B cell (primary cell): ENCODE measurements around the gene RAPGEF6. TPM values are rescaled to one million over a fixed set of nuclear protein-coding genes. Genes with fewer than 3 reads are reported as not detected.
A peak's percentile ranks its signal among the peaks of the same experiment; 100 is the strongest.

Source experiments
- ATAC-seq: fragments of 200-7000 bp; cut with Tn5 transposase; one replicate; pipeline ENCODE4 v1.10.0; 2021; ENCODE audit warnings: low read depth, mild to moderate bottlenecking, moderate number of reproducible peaks, moderate library complexity
- CTCF ChIA-PET: fragments of 350-600 bp; sonication (Branson Sonifier 250); formaldehyde crosslinking; loops from one replicate; lab custom pipeline; 2021; ENCODE audit warnings: antibody characterized with exemption, inconsistent platforms; lab: Charles Lee
- POLR2A ChIA-PET: fragments of 350-600 bp; sonication (Branson Sonifier 250); formaldehyde crosslinking; loops from one replicate; lab custom pipeline; 2021; ENCODE audit warnings: antibody characterized with exemption; lab: Charles Lee
- DNase-seq: peaks from one replicate; pipeline ENCODE4 v3.0.0; 2013
- H2AFZ ChIP-seq: 2 replicates; pipeline ENCODE4 v1.6.1; 2012; ENCODE audit warnings: mild to moderate bottlenecking, low read depth, low read length; ENCODE audit not compliant: insufficient read depth, poor library complexity, severe bottlenecking
- H3K27ac ChIP-seq, 2 donors: 1 replicate in 1 of 2; 2 replicates in 1 of 2; pipeline ENCODE4 v1.5.1; 2012 to 2013; ENCODE audit warnings: low read length in 2 of 2, mild to moderate bottlenecking in 2 of 2, moderate library complexity in 1 of 2
- H3K27me3 ChIP-seq, 4 experiments: fragments of 200-600 bp in 1 of 4; sonication (generic) in 1 of 4; replicated peaks in 1 of 4; 1 replicate in 2 of 4; 2 replicates in 2 of 4; pipeline versions ENCODE4 v1.6.1 to v1.7.0; 2013 to 2016; ENCODE audit warnings: low read length in 3 of 4, mild to moderate bottlenecking in 2 of 4, mixed read lengths in 1 of 4, moderate library complexity in 1 of 4; ENCODE audit not compliant: insufficient read depth in 4 of 4, control insufficient read depth in 3 of 4; ENCODE audit errors: control extremely low read depth in 1 of 4
- H3K36me3 ChIP-seq, 2 experiments: replicated peaks in 1 of 2; 1 replicate in 1 of 2; 2 replicates in 1 of 2; pipeline versions ENCODE4 v1.6.1 to v1.7.1; 2013; ENCODE audit warnings: low read length in 1 of 2; ENCODE audit not compliant: insufficient read depth in 2 of 2, control insufficient read depth in 1 of 2; ENCODE audit errors: control extremely low read depth in 1 of 2, extremely low read depth in 1 of 2
- H3K4me1 ChIP-seq, 2 donors: fragments of 200-600 bp in 1 of 2; sonication (generic) in 1 of 2; 1 replicate in 1 of 2; 2 replicates in 1 of 2; pipeline versions ENCODE4 v1.5.1 to v1.6.1; 2013 to 2017; ENCODE audit warnings: low read length in 2 of 2; ENCODE audit not compliant: control insufficient read depth in 2 of 2, insufficient read depth in 2 of 2
- H3K4me2 ChIP-seq: replicated peaks from 2 replicates; pipeline ENCODE3; 2012; ENCODE audit warnings: mild to moderate bottlenecking, low read depth, low read length; ENCODE audit not compliant: poor library complexity, severe bottlenecking
- H3K4me3 ChIP-seq, 5 experiments: fragments of 200-600 bp in 1 of 5; sonication (generic) in 1 of 5; 1 replicate in 3 of 5; 2 replicates in 2 of 5; pipeline versions ENCODE4 v1.5.1 to v1.7.0; 2011 to 2016; ENCODE audit warnings: low read length in 4 of 5, mild to moderate bottlenecking in 4 of 5, low read depth in 2 of 5, control low read depth in 1 of 5, moderate library complexity in 1 of 5; ENCODE audit not compliant: insufficient read depth in 1 of 5; ENCODE audit errors: control extremely low read depth in 1 of 5, extremely low read depth in 1 of 5
- H3K79me2 ChIP-seq: fragments of 200-600 bp; sonication (generic); one replicate; pipeline ENCODE4 v1.6.0; 2016; ENCODE audit warnings: low read length; ENCODE audit not compliant: control insufficient read depth, insufficient read depth
- H3K9ac ChIP-seq: fragments of 200-600 bp; sonication (generic); 2 replicates; pipeline ENCODE4 v1.6.1; 2017; ENCODE audit warnings: mild to moderate bottlenecking, low read length, moderate library complexity
- H3K9me3 ChIP-seq, 3 donors: one replicate each; pipeline versions ENCODE4 v1.6.1 to v1.7.1; 2013; ENCODE audit warnings: low read length in 2 of 3; ENCODE audit not compliant: control insufficient read depth in 2 of 3, insufficient read depth in 1 of 3; ENCODE audit errors: control extremely low read depth in 1 of 3
- H4K20me1 ChIP-seq: 2 replicates; pipeline ENCODE4 v1.6.0; 2012; ENCODE audit warnings: mild to moderate bottlenecking, low read length; ENCODE audit not compliant: insufficient read depth, control insufficient read depth, poor library complexity, severe bottlenecking
- H3K27ac Mint-ChIP-seq: one replicate; pipeline ENCODE4 v1.8.0; 2021; ENCODE audit warnings: mixed read lengths
- H3K27me3 Mint-ChIP-seq: one replicate; pipeline ENCODE4 v1.8.0; 2021; ENCODE audit warnings: mixed read lengths
- H3K4me1 Mint-ChIP-seq: one replicate; pipeline ENCODE4 v1.8.0; 2021; ENCODE audit warnings: mixed read lengths
- H3K4me3 Mint-ChIP-seq: one replicate; pipeline ENCODE4 v1.8.0; 2021; ENCODE audit warnings: mixed read lengths
- H3K9me3 Mint-ChIP-seq: one replicate; pipeline ENCODE4 v1.8.0; 2022; ENCODE audit warnings: mixed read lengths; ENCODE audit not compliant: insufficient read depth
- EZH2 ChIP-seq: IDR thresholded peaks from 2 replicates; pipeline ENCODE4 v1.6.1; 2012; ENCODE audit warnings: borderline replicate concordance, low read depth, mild to moderate bottlenecking, moderate library complexity, low read length; ENCODE audit not compliant: insufficient read depth, poor library complexity, severe bottlenecking
- WGBS: methylation state at CpG from one replicate; pipeline ENCODE4 v1.1.5; 2013; ENCODE audit warnings: missing lambda C conversion rate; ENCODE audit not compliant: insufficient coverage; 5-methylcytosine and 5-hydroxymethylcytosine counted together
- intact Hi-C: fragments of 100-400 bp; cut with micrococcal nuclease; formaldehyde crosslinking; loops from one replicate; pipeline ENCODE4 v1.10.0; 2022
- polyA plus RNA-seq: library from polyadenylated mRNA; depleted of rRNA; stranded (reverse); fragments of >200 nt; gene quantifications from 2 replicates; pipeline ENCODE4 v1.2.3, GENCODE V29; 2012
- total RNA-seq, 2 donors: library from RNA; stranded (reverse); fragments of 120-200 nt in 1 of 2; gene quantifications; 1 replicate in 1 of 2; 2 replicates in 1 of 2; pipeline versions ENCODE4 v1.2.3 to v1.2.4, GENCODE V29; 2013 to 2022
- TF ChIP-seq, protein P1 (sequence below): fragments of 200-600 bp; IDR thresholded peaks from one replicate; pipeline ENCODE4 v1.8.0; 2022; ENCODE audit warnings: antibody characterized with exemption, mild to moderate bottlenecking

Gene RAPGEF6
- total and polyA plus RNA-seq, 2 donors (not counting 1 experiment from before 2014, with no cell fraction given): 9.8 to 56.2 TPM

DNA sequence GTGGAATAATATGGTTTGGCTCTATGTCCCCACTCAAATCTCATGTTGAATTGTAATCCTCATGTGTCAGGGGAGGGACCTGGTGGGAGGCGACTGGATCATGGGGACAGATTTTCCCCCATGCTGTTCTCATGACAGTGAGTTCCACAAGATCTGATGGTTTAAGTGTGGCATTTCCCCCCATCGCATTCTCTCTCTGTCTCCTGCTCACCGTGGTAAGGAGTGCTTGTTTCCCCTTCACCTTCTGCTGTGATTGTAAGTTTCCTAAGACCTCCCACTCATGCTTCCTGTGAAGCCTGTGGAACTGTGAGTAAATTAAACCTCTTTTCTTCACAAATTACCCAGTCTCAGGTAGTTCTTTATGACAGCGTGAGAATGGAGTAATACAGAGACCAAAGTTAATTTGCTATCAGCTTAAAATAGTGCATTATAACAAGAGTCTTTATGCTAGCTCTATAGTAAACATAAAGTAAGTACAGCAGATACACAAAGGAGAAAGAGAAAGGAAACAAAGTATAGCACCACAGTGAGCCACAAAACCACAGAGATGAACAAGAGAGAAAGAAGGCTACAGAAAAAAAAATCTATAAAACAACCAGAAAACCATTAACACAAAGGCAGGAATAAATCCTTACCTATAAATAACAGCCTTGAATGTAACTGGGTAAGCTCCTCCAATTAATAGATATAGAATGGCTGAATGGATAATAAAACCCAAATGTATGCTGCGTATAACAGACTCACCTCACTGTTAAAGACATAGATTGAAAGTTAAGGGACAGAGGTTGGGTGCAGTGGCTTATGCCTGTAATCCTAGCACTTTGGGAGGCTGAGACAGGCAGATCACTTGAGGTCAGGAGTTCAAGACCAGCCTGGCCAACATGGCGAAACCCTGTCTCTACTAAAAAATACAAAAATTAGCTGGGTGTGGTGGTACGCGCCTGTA is 39.7 kb downstream of the RAPGEF6 start:
- H3K4me1 ChIP-seq: peaks cover 18 to 24% of the 10 kb centered on the region in 2 donors
- intact Hi-C loops: no loop called here
- Mint-ChIP-seq H3K4me3 (peak overlapping the region; percentile 34), H3K9me3 (no peaks in the 10 kb centered on the region), H3K4me1 (peaks cover 45% of the 10 kb centered on the region), H3K27ac (peak overlapping the region; percentile 67), H3K27me3 (no peaks in the 10 kb centered on the region)
- TF ChIP-seq, protein P1, sequence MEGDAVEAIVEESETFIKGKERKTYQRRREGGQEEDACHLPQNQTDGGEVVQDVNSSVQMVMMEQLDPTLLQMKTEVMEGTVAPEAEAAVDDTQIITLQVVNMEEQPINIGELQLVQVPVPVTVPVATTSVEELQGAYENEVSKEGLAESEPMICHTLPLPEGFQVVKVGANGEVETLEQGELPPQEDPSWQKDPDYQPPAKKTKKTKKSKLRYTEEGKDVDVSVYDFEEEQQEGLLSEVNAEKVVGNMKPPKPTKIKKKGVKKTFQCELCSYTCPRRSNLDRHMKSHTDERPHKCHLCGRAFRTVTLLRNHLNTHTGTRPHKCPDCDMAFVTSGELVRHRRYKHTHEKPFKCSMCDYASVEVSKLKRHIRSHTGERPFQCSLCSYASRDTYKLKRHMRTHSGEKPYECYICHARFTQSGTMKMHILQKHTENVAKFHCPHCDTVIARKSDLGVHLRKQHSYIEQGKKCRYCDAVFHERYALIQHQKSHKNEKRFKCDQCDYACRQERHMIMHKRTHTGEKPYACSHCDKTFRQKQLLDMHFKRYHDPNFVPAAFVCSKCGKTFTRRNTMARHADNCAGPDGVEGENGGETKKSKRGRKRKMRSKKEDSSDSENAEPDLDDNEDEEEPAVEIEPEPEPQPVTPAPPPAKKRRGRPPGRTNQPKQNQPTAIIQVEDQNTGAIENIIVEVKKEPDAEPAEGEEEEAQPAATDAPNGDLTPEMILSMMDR: no peak
- no peak for TF ChIP-seq EZH2
- H3K4me2 ChIP-seq: peak overlapping the region; percentile 18
- POLR2A ChIA-PET: no interaction called here
- no peak overlapping the region for H3K4me3 ChIP-seq
- no peak overlapping the region for H2AFZ ChIP-seq
- no peaks in the 10 kb centered on the region for H3K27me3 ChIP-seq
- no peak overlapping the region for H3K9ac ChIP-seq
- WGBS: 100% methylated on average over 2 of the region's 8 CpGs
- peaks cover 3 to 11% of the 10 kb centered on the region in 2 experiments for H3K36me3 ChIP-seq
- H3K27ac ChIP-seq: no peak overlapping the region
- DNase-seq (no peak), ATAC-seq (no peak)
- H4K20me1 ChIP-seq: peaks cover 7% of the 10 kb centered on the region
- CTCF ChIA-PET: interaction anchor here (2.9 to 10.4 kb wide), 2 partner anchors 413 to 468 kb away, joined by 11 to 405 read pairs; partner anchors contain the start of gene ACSL6
- H3K9me3 ChIP-seq: peaks cover 0 to 8% (median 0%) of the 10 kb centered on the region in 3 donors
- H3K79me2 ChIP-seq: peaks cover 52% of the 10 kb centered on the region

DNA sequence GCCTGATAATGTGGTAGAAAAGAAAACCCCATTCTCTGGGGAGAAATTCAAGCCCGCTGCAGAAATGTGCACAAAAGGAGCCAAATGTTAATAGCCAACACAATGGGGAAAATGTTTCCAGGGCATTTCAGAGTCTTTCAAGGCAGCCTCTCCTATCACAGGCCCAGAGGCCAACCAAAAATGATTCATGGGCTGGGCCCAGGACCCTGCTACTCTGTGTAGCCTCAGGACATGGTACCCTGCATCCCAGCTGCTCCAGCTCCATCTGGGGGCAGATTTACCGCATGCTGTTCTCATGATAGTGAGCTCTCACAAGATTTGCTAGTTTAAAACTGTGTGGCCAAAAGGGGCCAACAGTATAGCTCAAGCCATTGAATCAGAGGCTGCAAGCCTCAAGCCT is 41.1 kb downstream of the RAPGEF6 start:
- H3K36me3 ChIP-seq: peaks cover 3 to 6% of the 10 kb centered on the region in 2 experiments
- H3K9me3 ChIP-seq: peaks cover 0 to 8% (median 0%) of the 10 kb centered on the region in 3 donors
- intact Hi-C loops: no loop called here
- Mint-ChIP-seq H3K27me3 (no peaks in the 10 kb centered on the region), H3K27ac (peak overlapping the region; percentile 73), H3K9me3 (no peaks in the 10 kb centered on the region), H3K4me3 (peak overlapping the region; percentile 65), H3K4me1 (peaks cover 45% of the 10 kb centered on the region)
- CTCF ChIA-PET: interaction anchor here (2.9 to 10.4 kb wide), 2 partner anchors 414 to 469 kb away, joined by 11 to 405 read pairs; partner anchors contain the start of gene ACSL6
- peak overlapping the region in 1 of 2 donors; percentile 35 for H3K27ac ChIP-seq
- H3K4me2 ChIP-seq: no peak overlapping the region
- peaks cover 57% of the 10 kb centered on the region for H3K79me2 ChIP-seq
- H3K9ac ChIP-seq: no peak overlapping the region
- no peak overlapping the region for H2AFZ ChIP-seq
- WGBS: 93% methylated on average over 1 of the region's 2 CpGs
- no peak overlapping the region for H3K4me3 ChIP-seq
- H4K20me1 ChIP-seq: peaks cover 18% of the 10 kb centered on the region
- ATAC-seq (no peak), DNase-seq (no peak)
- no peak for TF ChIP-seq EZH2
- TF ChIP-seq, protein P1: no peak
- no peaks in the 10 kb centered on the region for H3K27me3 ChIP-seq
- POLR2A ChIA-PET: no interaction called here
- H3K4me1 ChIP-seq: peaks cover 24% of the 10 kb centered on the region in 2 donors
